ENCODE results near the gene MTFR2. TPM values are rescaled to one million over a fixed set of nuclear protein-coding genes. Genes with fewer than 3 reads are reported as not detected.
A peak's percentile ranks its signal among the peaks of the same experiment; 100 is the strongest.

MTFR2 gene
- total and polyA plus RNA-seq, 2 of the 13 experiments (the other 11 are each of a cell fraction or from before 2014, with no cell fraction given): 6.7 to 10.7 TPM

DNA sequence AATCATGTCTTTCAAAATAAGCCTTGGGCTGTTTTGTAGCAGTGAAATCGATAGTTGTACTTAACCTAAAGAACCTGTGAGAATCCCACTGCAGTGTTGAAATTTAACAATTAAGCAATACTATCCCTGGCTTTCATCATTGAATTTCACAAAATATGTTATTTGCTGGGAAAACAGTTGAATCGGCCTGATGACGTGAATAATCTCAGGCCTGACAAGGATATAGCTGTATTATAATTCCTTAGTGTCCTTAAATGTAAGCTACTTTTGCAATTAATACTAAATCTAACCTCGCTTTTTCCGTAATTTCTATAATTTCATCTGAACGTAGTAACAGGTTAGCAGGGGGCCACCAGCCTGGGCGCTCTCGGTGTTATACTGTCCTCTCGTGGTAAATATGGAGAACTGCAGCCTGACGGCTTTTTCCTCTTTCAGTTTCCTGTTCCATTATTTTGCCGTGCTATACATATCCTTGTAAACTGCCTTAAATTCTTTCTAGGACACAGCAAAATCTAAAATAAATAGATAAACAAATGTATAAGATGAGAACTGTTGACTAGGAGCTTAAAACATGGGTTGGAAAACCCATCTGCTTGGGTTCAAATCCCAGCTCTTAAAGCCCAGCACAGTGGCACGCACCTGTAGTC lies 24.0 kb downstream of the MTFR2 start (continued):
- TF ChIP-seq, protein P1, sequence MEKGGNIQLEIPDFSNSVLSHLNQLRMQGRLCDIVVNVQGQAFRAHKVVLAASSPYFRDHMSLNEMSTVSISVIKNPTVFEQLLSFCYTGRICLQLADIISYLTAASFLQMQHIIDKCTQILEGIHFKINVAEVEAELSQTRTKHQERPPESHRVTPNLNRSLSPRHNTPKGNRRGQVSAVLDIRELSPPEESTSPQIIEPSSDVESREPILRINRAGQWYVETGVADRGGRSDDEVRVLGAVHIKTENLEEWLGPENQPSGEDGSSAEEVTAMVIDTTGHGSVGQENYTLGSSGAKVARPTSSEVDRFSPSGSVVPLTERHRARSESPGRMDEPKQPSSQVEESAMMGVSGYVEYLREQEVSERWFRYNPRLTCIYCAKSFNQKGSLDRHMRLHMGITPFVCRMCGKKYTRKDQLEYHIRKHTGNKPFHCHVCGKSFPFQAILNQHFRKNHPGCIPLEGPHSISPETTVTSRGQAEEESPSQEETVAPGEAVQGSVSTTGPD (CRISPR knock-in tag; IDR thresholded peaks at IDR 0.05): no peak
- TF ChIP-seq KAT7 (CRISPR knock-in tag; IDR thresholded peaks at IDR 0.05; ENCODE audit: borderline replicate concordance) (no peak), ZNF670 (CRISPR knock-in tag; IDR thresholded peaks at IDR 0.05; ENCODE audit: borderline replicate concordance) (no peak), ZNF530 (CRISPR knock-in tag; IDR thresholded peaks at IDR 0.05; ENCODE audit: low read depth) (no peak), ZNF768 (CRISPR knock-in tag; IDR thresholded peaks at IDR 0.05) (no peak), ZFX (CRISPR knock-in tag; IDR thresholded peaks at IDR 0.05; ENCODE audit: low read depth) (no peak), ETV5 (CRISPR knock-in tag; IDR thresholded peaks at IDR 0.05; ENCODE audit: borderline replicate concordance) (no peak), STAT6 (CRISPR knock-in tag; IDR thresholded peaks at IDR 0.05; ENCODE audit: borderline replicate concordance) (0 out of 2 replicates have a peak, but pooled peaks have one; percentile 17), ZMYM3 (CRISPR knock-in tag; IDR thresholded peaks at IDR 0.05) (no peak), REL (CRISPR knock-in tag; conservative IDR thresholded peaks at IDR 0.05) (no peak), ZKSCAN8 (CRISPR knock-in tag; IDR thresholded peaks at IDR 0.05; ENCODE audit: borderline replicate concordance) (0 out of 2 replicates have a peak, but pooled peaks have one; percentile 4), ZFYVE20 (CRISPR knock-in tag; IDR thresholded peaks at IDR 0.05; ENCODE audit: borderline replicate concordance, low read depth) (no peak), SNAI1 (CRISPR knock-in tag; IDR thresholded peaks at IDR 0.05; ENCODE audit: borderline replicate concordance) (no peak), HNRNPLL (IDR thresholded peaks at IDR 0.05; ENCODE audit: low read depth, low read length, poor library complexity, severe bottlenecking) (no peak), KDM2A (CRISPR knock-in tag; IDR thresholded peaks at IDR 0.05; ENCODE audit: borderline replicate concordance, low read depth) (0 out of 2 replicates have a peak, but pooled peaks have one; percentile 29), ZNF30 (CRISPR knock-in tag; IDR thresholded peaks at IDR 0.05) (no peak), FOXA1 (IDR thresholded peaks at IDR 0.05) (no peak), FOXA1 (CRISPR knock-in tag; IDR thresholded peaks at IDR 0.05) (no peak), PRPF4 (IDR thresholded peaks at IDR 0.05; ENCODE audit: low read depth, low read length, poor library complexity, severe bottlenecking) (no peak), MYC (CRISPR knock-in tag; IDR thresholded peaks at IDR 0.05; ENCODE audit: borderline replicate concordance) (no peak), U2AF1 (optimal IDR thresholded peaks at IDR 0.05; ENCODE audit: low read depth, low read length) (no peak), ZNF776 (CRISPR knock-in tag; IDR thresholded peaks at IDR 0.05) (no peak), FLYWCH1 (CRISPR knock-in tag; IDR thresholded peaks at IDR 0.05) (no peak)
- TF ChIP-seq, protein P2, sequence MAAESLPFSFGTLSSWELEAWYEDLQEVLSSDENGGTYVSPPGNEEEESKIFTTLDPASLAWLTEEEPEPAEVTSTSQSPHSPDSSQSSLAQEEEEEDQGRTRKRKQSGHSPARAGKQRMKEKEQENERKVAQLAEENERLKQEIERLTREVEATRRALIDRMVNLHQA (CRISPR knock-in tag; IDR thresholded peaks at IDR 0.05): no peak
- TF ChIP-seq, protein P3, sequence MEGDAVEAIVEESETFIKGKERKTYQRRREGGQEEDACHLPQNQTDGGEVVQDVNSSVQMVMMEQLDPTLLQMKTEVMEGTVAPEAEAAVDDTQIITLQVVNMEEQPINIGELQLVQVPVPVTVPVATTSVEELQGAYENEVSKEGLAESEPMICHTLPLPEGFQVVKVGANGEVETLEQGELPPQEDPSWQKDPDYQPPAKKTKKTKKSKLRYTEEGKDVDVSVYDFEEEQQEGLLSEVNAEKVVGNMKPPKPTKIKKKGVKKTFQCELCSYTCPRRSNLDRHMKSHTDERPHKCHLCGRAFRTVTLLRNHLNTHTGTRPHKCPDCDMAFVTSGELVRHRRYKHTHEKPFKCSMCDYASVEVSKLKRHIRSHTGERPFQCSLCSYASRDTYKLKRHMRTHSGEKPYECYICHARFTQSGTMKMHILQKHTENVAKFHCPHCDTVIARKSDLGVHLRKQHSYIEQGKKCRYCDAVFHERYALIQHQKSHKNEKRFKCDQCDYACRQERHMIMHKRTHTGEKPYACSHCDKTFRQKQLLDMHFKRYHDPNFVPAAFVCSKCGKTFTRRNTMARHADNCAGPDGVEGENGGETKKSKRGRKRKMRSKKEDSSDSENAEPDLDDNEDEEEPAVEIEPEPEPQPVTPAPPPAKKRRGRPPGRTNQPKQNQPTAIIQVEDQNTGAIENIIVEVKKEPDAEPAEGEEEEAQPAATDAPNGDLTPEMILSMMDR (CRISPR knock-in tag; IDR thresholded peaks at IDR 0.05): peak; percentile 95

All from HepG2 (cell line).